ENCODE measurements around the gene PPFIA2.

The PPFIA2 gene

DNA sequence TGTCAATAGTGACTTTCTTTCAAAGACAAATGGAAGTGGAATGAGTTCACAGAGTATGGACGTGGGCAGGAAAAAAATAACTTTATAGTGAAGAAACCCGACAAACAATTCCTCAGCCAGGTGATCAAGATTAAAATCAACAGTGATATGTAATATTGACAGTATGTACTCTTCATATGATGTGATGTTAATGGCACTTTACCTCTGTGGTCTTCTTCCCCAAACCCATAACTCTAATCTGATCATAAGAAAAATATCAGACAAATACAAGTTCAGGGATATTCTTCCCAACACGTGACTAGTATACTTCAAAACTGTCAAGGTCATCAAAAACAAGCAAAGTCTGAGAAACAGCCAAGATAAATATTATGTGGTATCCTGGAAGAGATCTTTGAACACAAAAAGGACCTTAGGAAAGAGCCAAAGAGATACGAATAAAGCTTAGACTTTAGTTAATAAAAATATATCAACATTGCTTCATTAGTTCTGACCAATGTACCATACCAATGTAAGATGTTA lies 215.5 kb downstream of the PPFIA2 start:
- no peak overlapping the region for H3K27ac ChIP-seq
- TF ChIP-seq ZFX (IDR thresholded peaks at IDR 0.05) = no peak
- TF ChIP-seq, protein P1, sequence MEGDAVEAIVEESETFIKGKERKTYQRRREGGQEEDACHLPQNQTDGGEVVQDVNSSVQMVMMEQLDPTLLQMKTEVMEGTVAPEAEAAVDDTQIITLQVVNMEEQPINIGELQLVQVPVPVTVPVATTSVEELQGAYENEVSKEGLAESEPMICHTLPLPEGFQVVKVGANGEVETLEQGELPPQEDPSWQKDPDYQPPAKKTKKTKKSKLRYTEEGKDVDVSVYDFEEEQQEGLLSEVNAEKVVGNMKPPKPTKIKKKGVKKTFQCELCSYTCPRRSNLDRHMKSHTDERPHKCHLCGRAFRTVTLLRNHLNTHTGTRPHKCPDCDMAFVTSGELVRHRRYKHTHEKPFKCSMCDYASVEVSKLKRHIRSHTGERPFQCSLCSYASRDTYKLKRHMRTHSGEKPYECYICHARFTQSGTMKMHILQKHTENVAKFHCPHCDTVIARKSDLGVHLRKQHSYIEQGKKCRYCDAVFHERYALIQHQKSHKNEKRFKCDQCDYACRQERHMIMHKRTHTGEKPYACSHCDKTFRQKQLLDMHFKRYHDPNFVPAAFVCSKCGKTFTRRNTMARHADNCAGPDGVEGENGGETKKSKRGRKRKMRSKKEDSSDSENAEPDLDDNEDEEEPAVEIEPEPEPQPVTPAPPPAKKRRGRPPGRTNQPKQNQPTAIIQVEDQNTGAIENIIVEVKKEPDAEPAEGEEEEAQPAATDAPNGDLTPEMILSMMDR (conservative IDR thresholded peaks at IDR 0.05) = no peak

DNA sequence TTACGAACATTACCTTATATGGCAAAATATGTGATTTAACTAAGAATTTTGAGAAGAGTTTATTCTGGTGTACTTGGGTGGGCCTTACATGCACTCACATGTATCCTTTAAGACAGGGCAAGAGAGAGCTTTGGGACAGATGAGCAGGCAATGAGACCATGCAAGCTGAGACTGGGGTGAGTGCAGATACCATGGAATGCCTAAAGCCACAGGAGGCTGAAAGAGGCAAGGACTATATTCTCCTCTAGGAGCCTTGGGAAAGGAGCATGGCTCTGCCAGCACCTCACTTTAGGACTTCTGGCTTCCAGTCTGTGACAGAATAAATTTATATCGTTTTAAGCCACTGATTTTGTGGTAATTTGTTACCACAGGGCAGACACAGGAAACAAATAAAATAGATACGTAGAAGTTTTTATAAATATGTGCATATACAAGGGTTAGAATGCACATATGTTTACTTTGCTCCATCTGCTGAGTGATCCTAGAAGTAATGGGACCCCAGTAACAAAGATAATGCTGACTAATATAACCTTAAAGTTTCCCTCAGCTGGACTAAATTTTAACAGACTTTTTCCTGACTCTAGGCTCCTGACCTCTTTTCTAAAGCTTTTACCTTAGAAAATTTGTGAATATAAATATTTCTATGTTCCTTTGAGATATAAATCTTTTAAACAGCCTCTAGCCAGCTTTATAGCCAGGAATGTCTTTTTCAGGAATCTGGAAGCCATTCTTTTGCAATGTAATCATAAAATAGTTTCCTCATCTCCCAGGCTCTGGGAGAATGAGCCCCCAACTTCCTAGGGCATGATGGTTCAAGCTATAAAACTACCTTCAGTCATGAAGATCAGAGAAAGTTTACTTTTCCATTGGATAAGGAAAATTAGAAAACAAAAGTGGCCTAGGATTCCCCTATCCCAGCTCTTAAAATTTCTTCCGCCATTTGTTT lies 216.8 kb downstream of the PPFIA2 start:
- no peak for TF ChIP-seq ZFX (IDR thresholded peaks at IDR 0.05)
- TF ChIP-seq, protein P1 (conservative IDR thresholded peaks at IDR 0.05) = no peak
- peak overlapping the region; percentile 69; the same call in 1 of the 2 replicates for H3K27ac ChIP-seq

DNA sequence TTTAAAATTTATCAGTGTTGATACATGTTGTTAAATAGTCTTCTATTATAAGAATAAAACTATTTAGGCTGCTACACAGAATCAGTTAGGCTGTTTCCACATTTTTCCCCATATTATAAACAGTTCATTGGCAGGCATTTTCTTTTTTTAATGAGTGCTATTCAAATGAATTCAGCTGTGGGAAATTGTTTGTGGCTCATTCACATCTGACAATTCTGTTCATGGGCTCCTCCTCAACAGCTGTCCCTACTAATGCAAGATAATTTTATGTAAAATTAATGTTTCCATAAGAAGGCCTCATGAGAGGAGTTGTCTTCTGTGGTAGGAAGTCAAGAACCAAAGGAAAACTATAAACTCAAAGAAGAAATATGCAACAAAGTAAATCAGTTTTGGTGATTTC lies 218.0 kb downstream of the PPFIA2 start:
- H3K27ac ChIP-seq = no peak overlapping the region
- TF ChIP-seq, protein P1 (conservative IDR thresholded peaks at IDR 0.05) = no peak
- no peak for TF ChIP-seq ZFX (IDR thresholded peaks at IDR 0.05)

DNA sequence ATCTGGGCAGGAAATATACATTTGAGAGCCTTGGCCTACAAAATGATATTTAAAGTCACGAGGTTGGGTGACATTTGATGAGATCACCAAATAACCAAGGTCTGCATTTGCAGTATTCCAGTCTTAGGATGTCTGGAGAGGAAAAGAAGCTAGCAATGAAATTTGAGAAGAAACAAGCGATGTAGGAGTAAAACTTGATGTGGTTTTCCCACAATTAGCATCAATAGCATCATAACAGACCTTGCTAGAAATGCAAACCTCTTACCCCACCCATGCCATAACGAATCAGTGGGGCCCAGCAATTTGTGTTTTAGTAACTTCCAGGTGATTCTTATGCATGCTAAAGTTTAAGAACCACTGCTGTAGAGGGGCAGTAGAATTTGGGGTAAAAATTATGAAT lies 219.9 kb downstream of the PPFIA2 start:
- H3K27ac ChIP-seq = no peak overlapping the region; the same call in 1 of the 2 replicates
- TF ChIP-seq, protein P1 (conservative IDR thresholded peaks at IDR 0.05) = no peak
- TF ChIP-seq ZFX (IDR thresholded peaks at IDR 0.05) = no peak

DNA sequence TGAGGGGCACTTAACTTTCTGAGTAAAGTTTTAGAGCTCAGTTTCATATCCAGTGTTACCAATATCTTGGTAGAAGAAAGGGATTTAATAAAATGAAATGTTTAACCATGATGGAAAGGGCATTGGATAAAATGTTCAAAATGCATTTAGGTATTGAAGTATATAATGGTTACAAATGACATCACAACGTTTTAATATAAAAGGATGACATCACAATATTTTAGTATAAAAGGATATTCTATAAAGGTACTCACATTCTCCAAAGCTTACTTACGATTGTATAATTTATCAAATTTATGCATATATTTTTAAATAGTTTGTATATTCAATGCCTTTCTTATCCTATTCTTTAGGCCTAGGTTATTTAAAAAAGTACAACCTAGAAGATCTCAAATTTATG lies 226.1 kb downstream of the PPFIA2 start:
- no peak overlapping the region for H3K27ac ChIP-seq
- TF ChIP-seq, protein P1 (conservative IDR thresholded peaks at IDR 0.05) = no peak
- TF ChIP-seq ZFX (IDR thresholded peaks at IDR 0.05) = no peak

DNA sequence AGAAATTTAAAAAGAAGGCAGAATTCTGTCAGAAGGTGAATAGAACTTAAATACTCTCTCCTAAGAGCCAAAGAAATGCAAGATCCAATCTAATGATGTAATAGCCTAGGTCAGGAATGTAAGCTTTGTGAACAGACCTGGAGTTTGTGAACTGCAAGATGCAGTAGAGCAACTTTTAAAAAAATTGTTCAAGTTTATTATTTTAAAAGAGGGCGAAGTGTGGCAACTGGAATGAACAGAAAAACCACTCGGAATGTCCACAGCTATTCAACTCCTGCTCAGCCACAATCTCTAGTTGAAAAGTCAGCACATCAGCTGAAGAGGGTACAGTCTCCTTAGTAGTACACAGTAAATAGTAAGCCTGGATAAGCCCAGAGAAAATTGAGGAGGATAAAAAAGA lies 228.8 kb downstream of the PPFIA2 start:
- TF ChIP-seq, protein P1 (conservative IDR thresholded peaks at IDR 0.05) = no peak
- no peak for TF ChIP-seq ZFX (IDR thresholded peaks at IDR 0.05)
- no peak overlapping the region for H3K27ac ChIP-seq
